Mammary epithelial cell (primary cell): Measurements from ENCODE around the gene KPNA1.

Experiments used
- EZH2 ChIP-seq: IDR thresholded peaks from 2 replicates; pipeline ENCODE4 v1.6.1; 2012; ENCODE audit warnings: low read length, inconsistent platforms, borderline replicate concordance
- TF ChIP-seq, protein P1 (sequence below), 2 donors: IDR thresholded peaks in 1 of 2; conservative IDR thresholded peaks in 1 of 2; 2 replicates each; pipeline ENCODE4 v1.5.1; 2011 to 2012; ENCODE audit warnings: inconsistent platforms in 2 of 2, low read length in 2 of 2, mild to moderate bottlenecking in 2 of 2, control low read depth in 1 of 2, low read depth in 1 of 2; ENCODE audit not compliant: insufficient read depth in 1 of 2; ENCODE audit errors: extremely low read depth in 1 of 2

DNA sequence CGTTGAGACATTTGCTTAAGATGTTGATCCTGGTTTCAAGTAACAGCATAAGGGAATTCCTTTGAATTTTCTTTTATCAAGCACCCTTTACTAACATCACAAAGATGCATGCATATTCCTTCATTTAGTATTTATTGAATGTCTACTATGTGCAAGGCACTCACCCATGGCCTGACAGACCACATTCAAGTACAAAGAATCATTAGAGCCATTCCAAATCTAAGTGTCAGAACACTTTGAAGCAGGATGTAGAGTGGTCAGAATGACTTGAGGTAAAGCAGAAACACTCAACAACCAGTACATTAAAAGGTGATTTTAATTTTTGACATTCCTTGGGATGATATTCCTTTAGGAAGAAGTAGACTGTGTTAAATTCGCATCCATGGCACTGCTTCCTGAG, 92.9 kb downstream of the KPNA1 start:
- TF ChIP-seq, protein P1, sequence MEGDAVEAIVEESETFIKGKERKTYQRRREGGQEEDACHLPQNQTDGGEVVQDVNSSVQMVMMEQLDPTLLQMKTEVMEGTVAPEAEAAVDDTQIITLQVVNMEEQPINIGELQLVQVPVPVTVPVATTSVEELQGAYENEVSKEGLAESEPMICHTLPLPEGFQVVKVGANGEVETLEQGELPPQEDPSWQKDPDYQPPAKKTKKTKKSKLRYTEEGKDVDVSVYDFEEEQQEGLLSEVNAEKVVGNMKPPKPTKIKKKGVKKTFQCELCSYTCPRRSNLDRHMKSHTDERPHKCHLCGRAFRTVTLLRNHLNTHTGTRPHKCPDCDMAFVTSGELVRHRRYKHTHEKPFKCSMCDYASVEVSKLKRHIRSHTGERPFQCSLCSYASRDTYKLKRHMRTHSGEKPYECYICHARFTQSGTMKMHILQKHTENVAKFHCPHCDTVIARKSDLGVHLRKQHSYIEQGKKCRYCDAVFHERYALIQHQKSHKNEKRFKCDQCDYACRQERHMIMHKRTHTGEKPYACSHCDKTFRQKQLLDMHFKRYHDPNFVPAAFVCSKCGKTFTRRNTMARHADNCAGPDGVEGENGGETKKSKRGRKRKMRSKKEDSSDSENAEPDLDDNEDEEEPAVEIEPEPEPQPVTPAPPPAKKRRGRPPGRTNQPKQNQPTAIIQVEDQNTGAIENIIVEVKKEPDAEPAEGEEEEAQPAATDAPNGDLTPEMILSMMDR (conservative IDR thresholded peaks at IDR 0.05 in 1 of 2, IDR thresholded peaks at IDR 0.05 in 1 of 2; ENCODE audit: extremely low read depth in 1 of 2, insufficient read depth in 1 of 2, low read depth in 1 of 2, low read length in 2 of 2): no peak
- TF ChIP-seq EZH2: no peak
